GM12878 (cell line): ENCODE data around the gene TMEM150B. TPM values are rescaled to one million over a fixed set of nuclear protein-coding genes. Genes with fewer than 3 reads are reported as not detected.

Experiments used
- ATAC-seq: fragments of 200-7000 bp; cut with Tn5 transposase; 3 replicates; pipeline ENCODE4 v1.9.1; 2020; ENCODE audit warnings: mild to moderate bottlenecking, moderate library complexity
- BruUV-seq: library from RNA; stranded (reverse); fragments of 400-500 nt; replicated peaks from 2 replicates; lab custom pipeline; 2021; lab: Mats Ljungman, UMichigan
- CTCF ChIA-PET: fragments of 300-600 bp; sonication (Branson Sonifier 250); formaldehyde crosslinking; extraction: SDS; loops from one replicate; lab custom pipeline; 2021; ENCODE audit warnings: inconsistent platforms; lab: Yijun Ruan, JAX
- POLR2A ChIA-PET: fragments of 350-600 bp; formaldehyde crosslinking; extraction: SDS; loops from one replicate; lab custom pipeline; 2021; ENCODE audit warnings: inconsistent platforms; lab: Charles Lee
- RAD21 ChIA-PET: fragments of 300-600 bp; sonication (Branson Sonifier 250); formaldehyde crosslinking; loops from one replicate; lab custom pipeline; 2023; ENCODE audit warnings: antibody characterized with exemption; ENCODE audit not compliant: unreplicated experiment; lab: Charles Lee
- SMC1A ChIA-PET: fragments of 300-600 bp; sonication (Branson Sonifier 250); formaldehyde crosslinking; loops from one replicate; lab custom pipeline; 2023; ENCODE audit not compliant: unreplicated experiment, uncharacterized antibody; lab: Charles Lee
- DNase-seq: peaks from one replicate; pipeline ENCODE4 v3.0.0-alpha.2; 2011; ENCODE audit warnings: low read depth, low spot score
- FAIRE-seq: peaks from 3 replicates; lab custom pipeline; 2011; peaks lifted over from hg19 to GRCh38; lab: Jason Lieb, UNC
- H2AFZ ChIP-seq: 2 replicates; pipeline ENCODE4 v1.6.0; 2011; ENCODE audit warnings: low read depth, low read length, control low read depth; ENCODE audit not compliant: control insufficient read depth
- H3K27ac ChIP-seq: 2 replicates; pipeline ENCODE4 v1.5.1; 2011; ENCODE audit warnings: control low read depth; ENCODE audit not compliant: control insufficient read depth, insufficient read depth
- H3K27me3 ChIP-seq, 2 experiments: replicated peaks in 1 of 2; 2 replicates each; pipeline versions ENCODE4 v1.6.0 to v1.6.1; 2011; ENCODE audit warnings: low read length in 1 of 2; ENCODE audit not compliant: control insufficient read depth in 2 of 2, insufficient read depth in 2 of 2
- H3K36me3 ChIP-seq, 2 experiments: 2 replicates each; pipeline ENCODE4 v1.5.1; 2011; ENCODE audit warnings: low read length in 1 of 2; ENCODE audit not compliant: control insufficient read depth in 2 of 2, insufficient read depth in 2 of 2
- H3K4me1 ChIP-seq: 2 replicates; pipeline ENCODE4 v1.6.1; 2011; ENCODE audit warnings: mild to moderate bottlenecking, low read length, moderate library complexity, mixed read lengths; ENCODE audit not compliant: control insufficient read depth, insufficient read depth
- H3K4me2 ChIP-seq: 2 replicates; pipeline ENCODE4 v1.6.0; 2011; ENCODE audit warnings: control low read depth; ENCODE audit not compliant: control insufficient read depth, insufficient read depth
- H3K4me3 ChIP-seq: fragments of 200-600 bp; sonication (generic); 2 replicates; pipeline ENCODE4 v1.5.1; 2016
- H3K79me2 ChIP-seq: 2 replicates; pipeline ENCODE4 v1.6.0; 2011; ENCODE audit warnings: low read length; ENCODE audit not compliant: control insufficient read depth, insufficient read depth
- H3K9ac ChIP-seq: 2 replicates; pipeline ENCODE4 v1.8.0; 2011; ENCODE audit warnings: low read length, control low read depth, mixed read lengths; ENCODE audit not compliant: control insufficient read depth, insufficient read depth
- H3K9me3 ChIP-seq: replicated peaks from 3 replicates; pipeline ENCODE4 v1.5.1; 2011; ENCODE audit warnings: mild to moderate bottlenecking, low read length; ENCODE audit not compliant: control insufficient read depth, insufficient read depth
- H4K20me1 ChIP-seq: 2 replicates; pipeline ENCODE4 v1.6.0; 2011; ENCODE audit not compliant: control insufficient read depth, insufficient read depth
- E2F4 ChIP-seq: IDR thresholded peaks from 2 replicates; pipeline ENCODE4 v1.6.1; 2012; ENCODE audit warnings: low read depth, low read length, improper control_type of control experiment
- EED ChIP-seq: sonication (generic); IDR thresholded peaks from 2 replicates; pipeline ENCODE4 v1.6.1; 2016; ENCODE audit warnings: antibody characterized with exemption, low read depth
- EP300 ChIP-seq, 2 experiments: fragments of 150-350 bp in 1 of 2; IDR thresholded peaks; 2 replicates each; pipeline ENCODE4 v1.6.1; 2011 to 2012; ENCODE audit warnings: low read depth in 2 of 2, low read length in 2 of 2, borderline replicate concordance in 1 of 2, improper control_type of control experiment in 1 of 2, inconsistent platforms in 1 of 2; ENCODE audit not compliant: control insufficient read depth in 1 of 2
- IRF5 ChIP-seq: fragments of 450-650 bp; IDR thresholded peaks from 2 replicates; pipeline ENCODE4 v1.6.1; 2017; ENCODE audit warnings: borderline replicate concordance
- MTA3 ChIP-seq: IDR thresholded peaks from 2 replicates; pipeline ENCODE4 v1.6.1; 2012; ENCODE audit warnings: low read length, inconsistent platforms, borderline replicate concordance
- MXI1 ChIP-seq: fragments of 150-350 bp; IDR thresholded peaks from 2 replicates; pipeline ENCODE4 v1.6.1; 2011; ENCODE audit warnings: low read depth, mild to moderate bottlenecking, inconsistent platforms, low read length, improper control_type of control experiment
- PAX5 ChIP-seq: IDR thresholded peaks from 2 replicates; pipeline ENCODE4 v1.6.1; 2011; ENCODE audit warnings: low read depth, low read length, borderline replicate concordance
- RAD21 ChIP-seq: IDR thresholded peaks from 2 replicates; pipeline ENCODE4 v1.6.1; 2011; ENCODE audit warnings: mild to moderate bottlenecking, low read depth, low read length, moderate library complexity; ENCODE audit not compliant: insufficient read depth
- RUNX3 ChIP-seq: IDR thresholded peaks from 2 replicates; pipeline ENCODE4 v1.6.1; 2012; ENCODE audit warnings: low read length, inconsistent platforms
- ZNF384 ChIP-seq: IDR thresholded peaks from 2 replicates; pipeline ENCODE4 v1.6.1; 2012; ENCODE audit warnings: low read depth, mild to moderate bottlenecking, low read length, improper control_type of control experiment, borderline replicate concordance
- WGBS: methylation state at CpG from one replicate; pipeline ENCODE4 v1.1.6; 2016; ENCODE audit warnings: low lambda C conversion rate; ENCODE audit not compliant: insufficient replicate concordance, insufficient coverage; ENCODE audit errors: missing lambda C conversion rate; 5-methylcytosine and 5-hydroxymethylcytosine counted together
- in situ Hi-C: fragments of 300-500 bp; cut with MboI; formaldehyde crosslinking; loops from 9 replicates; pipeline ENCODE4 v1.14.3; 2018; ENCODE audit warnings: mixed read lengths
- intact Hi-C: fragments of 100-400 bp; cut with micrococcal nuclease; formaldehyde crosslinking; loops from one replicate; pipeline ENCODE4 v1.14.2; 2022; ENCODE audit not compliant: unreplicated experiment
- polyA plus RNA-seq, 11 experiments: library from polyadenylated mRNA; depleted of rRNA in 4 of 11; unstranded in 6 of 11; stranded (reverse) in 5 of 11; fragments of >200 nt; fragmentation: Nextera tagmentation in 4 of 11; fragmentation: Illumina TruSeq in 1 of 11; extraction: Ambion mirVana in 4 of 11; extraction: Trizol in 1 of 11; gene quantifications; 1 replicate in 1 of 11; 2 replicates in 10 of 11; pipeline versions ENCODE4 v1.2.1 to v1.2.3, GENCODE V29; 2011 to 2016; ENCODE audit warnings: inconsistent platforms in 2 of 11, missing spikeins in 2 of 11, low read depth in 1 of 11
- total RNA-seq, 4 experiments: library from RNA; depleted of rRNA in 3 of 4; stranded (reverse); fragments of >200 nt in 3 of 4; fragmentation: Illumina TruSeq in 1 of 4; extraction: Trizol in 1 of 4; gene quantifications; 2 replicates each; pipeline versions ENCODE4 v1.2.1 to v1.2.3, GENCODE V29; 2013 to 2021
- TF ChIP-seq, protein P1 (sequence below): fragments of 450-650 bp; IDR thresholded peaks from 2 replicates; pipeline ENCODE4 v1.6.1; 2016; ENCODE audit warnings: mild to moderate bottlenecking

Gene TMEM150B
- total and polyA plus RNA-seq, 10 of the 15 experiments (the other 5 are each of a cell fraction or from before 2014, with no cell fraction given) = 0.09 to 0.23 (median 0.18) TPM; not detected in 6

DNA sequence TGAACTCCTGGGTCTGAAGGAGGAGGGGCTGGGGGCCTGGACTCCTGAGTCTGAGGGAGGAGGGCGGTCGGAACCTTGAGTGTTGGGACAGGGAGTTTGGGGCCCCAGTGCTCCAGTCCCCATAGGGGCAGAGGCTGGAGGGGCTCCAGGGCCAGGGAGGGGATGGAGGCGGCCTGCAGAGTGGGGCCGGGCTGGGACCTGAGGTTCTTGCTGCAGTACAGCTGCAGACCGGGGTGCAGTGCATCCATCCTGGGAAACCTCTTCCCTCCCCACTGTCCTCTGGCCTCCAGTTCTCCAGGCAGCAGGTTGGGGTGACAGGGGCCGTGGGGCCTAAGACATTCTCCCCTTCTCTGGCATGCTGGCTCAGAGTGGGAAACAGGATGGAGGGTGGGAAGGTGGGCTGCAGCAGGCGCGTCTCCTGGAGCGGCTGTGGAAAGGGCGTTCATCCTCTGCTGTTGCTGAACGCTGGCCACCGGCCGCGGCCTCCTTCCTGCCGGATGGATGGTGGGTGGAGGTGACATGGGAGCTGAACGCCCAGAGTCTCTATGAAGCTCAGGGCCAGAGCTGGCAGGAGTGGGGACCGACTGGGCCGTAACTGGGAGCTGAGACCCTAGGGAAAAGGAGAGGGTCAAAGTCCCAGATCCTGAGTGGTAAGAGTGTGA lies 39.8 kb downstream of the TMEM150B start:
- H3K27ac ChIP-seq = no peak overlapping the region
- H3K4me1 ChIP-seq = peaks cover 8% of the 10 kb centered on the region
- BruUV-seq = no TSS peak
- no peaks in the 10 kb centered on the region for H3K36me3 ChIP-seq
- H3K27me3 ChIP-seq = no peaks in the 10 kb centered on the region; a peak in 1 of 4 replicates
- no peak overlapping the region for H3K4me3 ChIP-seq
- H2AFZ ChIP-seq = no peak overlapping the region
- CTCF ChIA-PET = no interaction called here
- no peak for DNase-seq
- intact Hi-C loops = no loop called here
- in situ Hi-C loops = no loop called here
- no peak overlapping the region for H3K4me2 ChIP-seq
- SMC1A ChIA-PET = no interaction called here
- H3K9ac ChIP-seq = no peak overlapping the region
- WGBS = 78% methylated on average over 17 of the region's 18 CpGs
- RAD21 ChIA-PET = no interaction called here
- no peak for ATAC-seq
- POLR2A ChIA-PET = no interaction called here
- no peak for TF ChIP-seq RUNX3
- TF ChIP-seq, protein P1, sequence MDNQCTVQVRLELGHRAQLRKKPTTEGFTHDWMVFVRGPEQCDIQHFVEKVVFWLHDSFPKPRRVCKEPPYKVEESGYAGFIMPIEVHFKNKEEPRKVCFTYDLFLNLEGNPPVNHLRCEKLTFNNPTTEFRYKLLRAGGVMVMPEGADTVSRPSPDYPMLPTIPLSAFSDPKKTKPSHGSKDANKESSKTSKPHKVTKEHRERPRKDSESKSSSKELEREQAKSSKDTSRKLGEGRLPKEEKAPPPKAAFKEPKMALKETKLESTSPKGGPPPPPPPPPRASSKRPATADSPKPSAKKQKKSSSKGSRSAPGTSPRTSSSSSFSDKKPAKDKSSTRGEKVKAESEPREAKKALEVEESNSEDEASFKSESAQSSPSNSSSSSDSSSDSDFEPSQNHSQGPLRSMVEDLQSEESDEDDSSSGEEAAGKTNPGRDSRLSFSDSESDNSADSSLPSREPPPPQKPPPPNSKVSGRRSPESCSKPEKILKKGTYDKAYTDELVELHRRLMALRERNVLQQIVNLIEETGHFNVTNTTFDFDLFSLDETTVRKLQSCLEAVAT = no peak
- TF ChIP-seq RAD21 = no peak
- no peak for TF ChIP-seq MXI1
- TF ChIP-seq MTA3 = no peak
- TF ChIP-seq PAX5 = no peak
- no peak for TF ChIP-seq IRF5
- TF ChIP-seq ZNF384 = no peak
- TF ChIP-seq EP300 (IDR thresholded peaks at IDR 0.05; ENCODE audit: borderline replicate concordance in 1 of 2, control insufficient read depth in 1 of 2, low read depth in 2 of 2, low read length in 2 of 2) = no peak
- TF ChIP-seq EED = no peak
- TF ChIP-seq E2F4 = no peak
- no peaks in the 10 kb centered on the region for H3K79me2 ChIP-seq
- no peaks in the 10 kb centered on the region for H4K20me1 ChIP-seq
- no peak for FAIRE-seq
- H3K9me3 ChIP-seq = no peaks in the 10 kb centered on the region
